HG03135 (cell line): ENCODE results near the gene RGS6.

Experiments
- ATAC-seq: cut with Tn5 transposase; IDR thresholded peaks from one replicate; pipeline ENCODE4 v1.9.1; 2021; ENCODE audit warnings: mild to moderate bottlenecking, moderate library complexity; ENCODE audit not compliant: unreplicated experiment

RGS6 gene

DNA sequence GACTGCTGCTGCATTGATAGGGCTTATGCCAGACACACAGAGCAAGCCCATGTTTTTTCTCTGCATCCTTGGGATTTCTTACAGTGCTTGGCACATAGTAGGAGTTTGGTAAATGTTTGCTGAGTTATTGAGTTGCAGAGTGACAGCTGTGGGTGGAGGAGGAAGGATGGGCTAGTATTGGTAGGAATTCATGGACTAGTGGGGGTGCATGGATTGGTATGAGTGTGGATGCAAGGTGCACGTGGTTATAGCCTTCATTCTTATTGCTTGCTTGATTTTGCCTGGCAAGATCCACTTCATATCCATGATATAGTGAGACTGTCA is 11.4 kb downstream of the RGS6 start:
- ATAC-seq = no peak

- ATAC-seq = no peak
Observed at GRCh38 chr14:71947947-71948500, 15.8 kb downstream of the RGS6 start.

- no peak for ATAC-seq
Observed at GRCh38 chr14:71952381-71953363, 20.4 kb downstream of the RGS6 start.

DNA sequence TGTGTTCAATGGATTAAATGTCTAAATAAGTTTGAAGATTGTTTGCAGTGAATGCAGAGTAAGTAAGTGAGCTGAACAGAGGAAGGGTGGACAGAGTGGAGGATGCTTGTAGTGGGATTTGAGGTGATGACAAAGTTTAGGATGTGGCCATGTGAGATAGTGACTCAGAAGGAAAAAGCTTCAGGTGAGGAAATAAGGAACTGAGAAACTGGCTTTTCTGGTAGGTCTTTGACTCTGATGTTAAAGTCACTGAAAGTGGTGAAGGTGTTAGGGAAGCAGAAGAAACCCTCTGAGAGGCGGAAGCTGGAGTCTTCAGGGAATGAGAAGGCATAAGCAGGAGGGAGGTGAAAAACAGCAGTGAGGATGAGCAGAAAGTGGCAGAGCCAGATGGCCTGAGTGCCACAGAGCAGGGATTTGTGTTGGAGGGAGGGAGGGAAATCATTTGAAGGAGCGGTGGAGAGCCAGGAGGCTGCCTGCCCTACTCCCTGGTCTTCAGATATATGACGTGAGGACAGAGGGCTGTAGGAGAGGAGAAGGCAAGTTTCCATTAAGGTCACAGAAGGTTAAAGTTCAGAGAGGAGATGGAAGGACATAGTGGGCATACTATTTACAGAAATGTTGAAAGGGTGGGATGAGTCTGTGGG is 24.8 kb downstream of the RGS6 start:
- ATAC-seq = no peak

DNA sequence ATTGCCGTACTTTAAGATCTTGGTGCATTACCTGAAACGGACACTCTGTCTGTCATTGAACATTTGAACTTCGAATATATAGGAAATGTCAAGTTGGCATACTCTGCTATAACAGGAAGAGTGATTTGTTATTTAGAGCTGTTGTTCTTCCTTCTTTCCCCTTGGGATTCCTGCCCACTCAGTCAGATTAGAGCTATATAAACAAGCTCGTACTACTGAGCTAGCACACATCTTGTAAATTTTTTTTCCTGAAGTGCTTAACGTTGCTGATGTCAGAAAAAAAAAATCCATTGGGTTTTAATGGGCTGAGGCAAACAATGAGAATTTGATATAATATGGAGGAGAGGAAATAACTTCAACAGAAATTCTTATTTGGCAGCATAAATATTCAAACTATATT is 26.8 kb downstream of the RGS6 start:
- no peak for ATAC-seq

GRCh38 chr14:71960494-71961353 is 28.5 kb downstream of the RGS6 start:
- ATAC-seq = no peak

DNA sequence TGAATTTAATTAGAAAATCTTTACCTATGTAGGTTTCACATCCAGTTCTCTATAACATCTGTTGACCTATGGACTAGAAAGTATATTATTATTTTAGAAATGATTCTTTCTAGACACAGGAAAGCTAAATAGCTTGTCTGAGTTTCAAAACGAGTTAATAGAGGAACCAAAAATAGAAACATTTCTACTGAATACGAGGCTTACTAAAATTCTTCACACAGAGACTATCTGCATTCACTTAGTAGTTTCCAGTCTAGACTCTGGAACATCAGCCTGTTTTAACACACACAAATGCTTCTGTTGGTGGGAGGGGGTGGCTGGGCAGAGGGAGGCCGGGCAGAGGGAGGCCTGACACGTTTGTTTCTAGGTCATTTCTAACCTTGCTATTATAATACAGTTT is 29.7 kb downstream of the RGS6 start:
- no peak for ATAC-seq

- ATAC-seq = no peak
Observed at GRCh38 chr14:71964716-71965115, 32.5 kb downstream of the RGS6 start.

- no peak for ATAC-seq
Observed at GRCh38 chr14:71966528-71966927, 34.3 kb downstream of the RGS6 start.

DNA sequence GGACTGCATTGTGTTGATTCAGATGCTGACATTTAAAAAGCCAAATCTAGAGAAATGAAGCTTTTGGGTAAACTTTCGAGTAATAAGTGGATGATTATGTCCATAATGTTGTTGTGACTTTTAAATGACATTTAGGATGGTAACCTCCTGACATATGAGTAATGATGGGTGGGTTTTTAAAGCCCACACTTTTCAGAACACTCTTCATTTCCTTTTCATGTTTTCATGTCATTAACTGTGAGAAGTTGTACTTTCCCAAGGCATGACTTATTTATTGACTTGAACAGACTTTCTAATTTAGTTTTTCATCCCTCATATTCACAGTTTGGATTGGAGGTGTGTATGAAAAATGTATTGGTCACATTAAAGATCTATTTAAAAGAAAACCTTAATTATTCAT is 35.5 kb downstream of the RGS6 start:
- ATAC-seq = no peak

DNA sequence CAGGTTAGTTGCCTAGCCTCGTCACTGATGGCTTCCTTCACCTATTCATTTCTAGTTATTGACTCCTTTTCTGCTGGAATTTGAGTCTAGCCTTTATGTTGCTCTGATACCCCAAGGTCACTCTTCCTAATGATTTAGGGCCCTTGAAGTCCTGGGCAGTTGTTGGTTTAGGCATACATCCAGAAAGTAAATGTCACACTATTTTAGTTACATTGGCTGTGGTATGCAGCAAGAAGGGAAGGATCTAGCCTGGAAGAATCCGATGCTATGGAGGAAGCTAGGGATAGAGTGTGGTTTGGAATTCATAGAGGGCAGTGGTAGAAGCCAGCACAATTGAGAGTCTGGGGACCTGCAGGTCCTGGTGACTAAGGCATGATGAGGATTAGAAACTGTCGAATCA is 38.0 kb downstream of the RGS6 start:
- ATAC-seq = no peak

- ATAC-seq = no peak
Observed at GRCh38 chr14:71985538-71986189, 53.4 kb downstream of the RGS6 start.

GRCh38 chr14:71988476-71988875 is 56.2 kb downstream of the RGS6 start:
- no peak for ATAC-seq

- no peak for ATAC-seq
Observed at GRCh38 chr14:71988939-71989338, 56.7 kb downstream of the RGS6 start.

DNA sequence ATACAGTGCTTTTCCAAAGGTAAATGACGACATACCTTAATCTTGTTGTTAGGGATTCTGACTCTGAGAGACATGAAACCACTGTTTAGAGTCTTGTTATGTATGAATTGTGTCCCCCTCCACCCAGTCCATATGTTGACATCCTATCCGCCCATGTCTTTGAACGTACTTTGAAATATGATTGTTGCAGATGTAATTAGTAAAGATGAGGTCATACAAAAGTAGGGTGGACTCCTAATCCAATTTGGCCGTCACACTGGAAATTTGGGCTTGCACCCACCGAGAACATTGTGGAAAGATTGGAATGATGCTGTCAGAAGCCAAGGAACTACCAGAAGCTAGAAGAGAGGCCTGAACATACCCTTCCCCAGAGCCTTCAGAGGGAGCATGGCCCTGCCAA is 62.2 kb downstream of the RGS6 start:
- no peak for ATAC-seq

DNA sequence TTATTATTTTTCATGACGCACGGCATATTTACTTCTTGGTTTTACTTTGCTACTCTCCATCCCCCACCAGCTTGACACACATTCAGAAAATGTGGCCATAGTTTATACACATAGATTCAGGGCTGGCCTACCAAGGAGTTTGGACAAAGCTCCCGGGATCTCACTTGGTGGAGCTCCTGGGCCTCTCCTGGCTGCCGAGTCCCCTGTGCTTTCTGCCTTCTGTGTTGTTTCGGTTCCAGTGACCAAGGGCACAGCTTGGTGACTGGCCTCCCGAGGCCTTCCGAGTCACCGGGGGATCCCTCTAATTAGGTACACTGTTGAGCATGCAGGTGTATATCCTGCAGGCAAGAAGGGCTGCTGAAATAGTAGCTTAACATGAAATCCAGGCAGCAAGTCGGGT is 63.5 kb downstream of the RGS6 start:
- no peak for ATAC-seq

DNA sequence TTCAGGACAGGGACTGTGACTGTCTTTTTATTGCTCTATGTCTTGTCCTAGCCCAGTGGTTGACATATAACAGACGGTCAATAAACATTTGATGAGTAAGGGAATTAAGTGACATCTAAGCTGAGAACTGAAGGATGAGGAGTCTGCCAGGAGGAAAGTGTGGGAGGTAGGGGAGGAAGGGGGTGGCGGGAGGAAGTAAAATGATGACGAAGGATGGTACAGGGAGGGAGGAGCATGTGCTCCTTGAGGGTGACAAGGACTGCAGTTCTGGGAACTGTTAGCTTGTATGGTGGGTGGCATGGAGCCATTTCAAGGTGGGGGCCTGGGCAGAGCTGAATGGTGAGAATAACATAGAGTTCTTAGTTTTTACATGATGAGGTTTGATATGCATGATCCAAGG is 64.4 kb downstream of the RGS6 start:
- no peak for ATAC-seq

- ATAC-seq = no peak
Observed at GRCh38 chr14:72000907-72001306, 68.7 kb downstream of the RGS6 start.

DNA sequence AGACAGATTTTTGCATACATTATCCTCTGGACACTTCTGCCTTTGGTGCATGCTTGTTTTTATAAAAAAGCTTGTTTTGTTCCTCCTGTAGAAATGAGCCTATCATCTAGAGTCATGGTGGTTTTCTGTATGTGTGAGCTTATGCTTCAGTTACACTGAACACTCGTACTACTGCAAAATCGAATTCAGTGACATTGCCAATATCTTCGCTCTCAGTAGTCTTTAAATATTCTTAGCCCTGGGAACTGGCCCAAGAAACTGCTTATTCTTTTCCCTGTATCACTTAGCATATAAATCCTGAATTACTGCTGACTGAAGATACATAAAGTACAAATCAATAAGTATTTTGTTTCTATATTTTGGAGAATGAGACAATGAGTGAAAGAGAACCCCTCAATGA is 70.5 kb downstream of the RGS6 start:
- ATAC-seq = no peak

DNA sequence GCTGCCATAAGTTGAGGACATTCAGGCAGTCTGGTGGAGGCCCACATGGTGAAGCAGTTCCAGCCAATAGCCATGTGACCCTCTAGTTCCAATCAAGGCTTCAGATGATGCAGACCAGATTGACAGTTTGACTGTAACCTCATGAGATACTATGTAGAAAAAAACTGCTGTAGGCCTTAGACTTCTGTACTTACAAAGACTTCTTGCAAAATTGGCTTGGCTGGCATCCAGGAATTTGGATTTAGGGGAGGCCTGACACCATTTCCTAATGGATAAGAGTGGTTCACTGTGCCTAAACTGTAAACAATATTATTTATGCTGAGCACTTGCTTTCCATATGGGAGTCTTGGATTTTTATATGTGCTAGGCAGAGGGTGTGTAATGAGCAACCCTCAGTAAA is 76.4 kb downstream of the RGS6 start:
- ATAC-seq = no peak

DNA sequence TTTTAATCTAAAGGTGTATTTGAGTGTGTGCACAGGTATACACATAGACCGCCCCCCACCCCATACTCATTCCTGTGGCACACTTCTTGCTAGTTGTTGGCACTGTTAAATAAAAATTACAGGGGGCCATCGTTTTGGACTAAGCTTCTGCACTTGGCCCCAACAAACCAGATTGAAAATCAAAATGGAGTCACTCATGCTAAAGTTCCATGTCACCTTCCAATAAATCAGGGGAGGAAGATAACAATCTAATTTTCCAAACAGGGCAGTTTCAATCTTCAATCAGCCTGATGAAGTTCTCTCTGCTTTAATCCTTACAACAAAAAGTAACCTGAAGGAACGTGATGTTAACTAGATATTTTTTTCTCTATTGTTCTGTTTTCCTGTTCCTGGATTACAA is 78.2 kb downstream of the RGS6 start:
- ATAC-seq = no peak
